Upper lobe of left lung (tissue), 4 donors: ENCODE results near the gene CBLB.

ENCODE experiments used
- EP300 ChIP-seq, 4 donors: sonication (generic); formaldehyde crosslinking; IDR thresholded peaks; one replicate each; pipeline ENCODE4 v1.5.1; 2017; ENCODE audit warnings: antibody characterized with exemption in 4 of 4, control low read depth in 2 of 4
- POLR2A ChIP-seq, 4 donors: fragments of 450-650 bp; IDR thresholded peaks; one replicate each; pipeline ENCODE4 v1.5.1; 2016 to 2017; ENCODE audit warnings: antibody characterized with exemption in 4 of 4, mild to moderate bottlenecking in 2 of 4
- POLR2AphosphoS5 ChIP-seq, 2 donors: sonication (generic); formaldehyde crosslinking; IDR thresholded peaks; one replicate each; pipeline ENCODE4 v1.5.1; 2017; ENCODE audit warnings: antibody characterized with exemption in 2 of 2
- TF ChIP-seq, protein P1 (sequence below), 6 experiments: fragments of 450-650 bp in 4 of 6; fragments of 200-600 bp in 2 of 6; sonication (generic) in 2 of 6; IDR thresholded peaks; one replicate each; pipeline ENCODE4 v1.5.1; 2016 to 2019; ENCODE audit warnings: antibody characterized with exemption in 6 of 6

GRCh38 chr3:105747696-105748095 lies 121.1 kb downstream of the CBLB start:
- no peak for TF ChIP-seq POLR2AphosphoS5 (IDR thresholded peaks at IDR 0.05)
- TF ChIP-seq, protein P1, sequence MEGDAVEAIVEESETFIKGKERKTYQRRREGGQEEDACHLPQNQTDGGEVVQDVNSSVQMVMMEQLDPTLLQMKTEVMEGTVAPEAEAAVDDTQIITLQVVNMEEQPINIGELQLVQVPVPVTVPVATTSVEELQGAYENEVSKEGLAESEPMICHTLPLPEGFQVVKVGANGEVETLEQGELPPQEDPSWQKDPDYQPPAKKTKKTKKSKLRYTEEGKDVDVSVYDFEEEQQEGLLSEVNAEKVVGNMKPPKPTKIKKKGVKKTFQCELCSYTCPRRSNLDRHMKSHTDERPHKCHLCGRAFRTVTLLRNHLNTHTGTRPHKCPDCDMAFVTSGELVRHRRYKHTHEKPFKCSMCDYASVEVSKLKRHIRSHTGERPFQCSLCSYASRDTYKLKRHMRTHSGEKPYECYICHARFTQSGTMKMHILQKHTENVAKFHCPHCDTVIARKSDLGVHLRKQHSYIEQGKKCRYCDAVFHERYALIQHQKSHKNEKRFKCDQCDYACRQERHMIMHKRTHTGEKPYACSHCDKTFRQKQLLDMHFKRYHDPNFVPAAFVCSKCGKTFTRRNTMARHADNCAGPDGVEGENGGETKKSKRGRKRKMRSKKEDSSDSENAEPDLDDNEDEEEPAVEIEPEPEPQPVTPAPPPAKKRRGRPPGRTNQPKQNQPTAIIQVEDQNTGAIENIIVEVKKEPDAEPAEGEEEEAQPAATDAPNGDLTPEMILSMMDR (IDR thresholded peaks at IDR 0.05): no peak
- no peak for TF ChIP-seq POLR2A (IDR thresholded peaks at IDR 0.05)
- no peak for TF ChIP-seq EP300 (IDR thresholded peaks at IDR 0.05)
